ENCODE data around the gene EGFR. TPM values are rescaled to one million over a fixed set of nuclear protein-coding genes. Genes with fewer than 3 reads are reported as not detected.

Gene EGFR
- total and polyA plus RNA-seq, 2 experiments from 2014 or later = 21.6 to 51.0 TPM

DNA sequence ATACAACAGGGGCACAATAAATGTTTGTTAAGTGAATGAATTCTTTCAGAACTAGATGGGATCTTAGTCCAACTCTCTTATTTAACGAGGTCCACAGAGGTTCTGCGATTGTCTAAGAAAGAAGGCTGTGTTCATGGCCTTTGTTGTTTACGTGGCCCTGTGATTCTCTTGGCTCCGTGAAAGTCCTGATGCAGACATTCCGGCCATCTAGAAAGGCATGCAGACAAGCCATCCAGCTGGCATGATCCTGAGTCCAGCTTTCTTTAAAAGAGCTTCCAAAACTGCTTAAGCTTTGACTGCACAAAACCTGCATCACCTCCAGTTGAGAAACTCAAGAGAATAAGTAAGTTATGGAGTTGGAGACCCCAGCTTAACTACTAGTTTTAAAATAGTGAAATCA, 26.0 kb downstream of the EGFR start:
- no peaks in the 10 kb centered on the region for H3K36me3 ChIP-seq (replicated peaks; ENCODE audit: insufficient read depth, low read depth)
- peaks cover 75% of the 10 kb centered on the region for H3K79me2 ChIP-seq
- no peak overlapping the region for H3K4me2 ChIP-seq
- H4K20me1 ChIP-seq (ENCODE audit: insufficient read depth, poor library complexity, severe bottlenecking) = no peaks in the 10 kb centered on the region
- H3K9me3 ChIP-seq (ENCODE audit: low read depth) = no peaks in the 10 kb centered on the region
- H3K4me1 ChIP-seq (ENCODE audit: insufficient read depth) = peaks cover 51% of the 10 kb centered on the region
- H2AFZ ChIP-seq = no peak overlapping the region
- DNase-seq (ENCODE audit: low spot score) = no peak
- H3K4me3 ChIP-seq = no peak overlapping the region
- H3K27me3 ChIP-seq = no peaks in the 10 kb centered on the region
- H3K27ac ChIP-seq = peak overlapping the region; percentile 2
- no peak for TF ChIP-seq EZH2 (IDR thresholded peaks at IDR 0.05; ENCODE audit: borderline replicate concordance)
- whole genome bisulfite sequencing (ENCODE audit: low lambda C conversion rate, missing lambda C conversion rate) = 92% methylated on average over 5 of the region's 5 CpGs
- no peaks in the 10 kb centered on the region for H3K9me2 ChIP-seq (replicated peaks; ENCODE audit: insufficient read depth)

DNA sequence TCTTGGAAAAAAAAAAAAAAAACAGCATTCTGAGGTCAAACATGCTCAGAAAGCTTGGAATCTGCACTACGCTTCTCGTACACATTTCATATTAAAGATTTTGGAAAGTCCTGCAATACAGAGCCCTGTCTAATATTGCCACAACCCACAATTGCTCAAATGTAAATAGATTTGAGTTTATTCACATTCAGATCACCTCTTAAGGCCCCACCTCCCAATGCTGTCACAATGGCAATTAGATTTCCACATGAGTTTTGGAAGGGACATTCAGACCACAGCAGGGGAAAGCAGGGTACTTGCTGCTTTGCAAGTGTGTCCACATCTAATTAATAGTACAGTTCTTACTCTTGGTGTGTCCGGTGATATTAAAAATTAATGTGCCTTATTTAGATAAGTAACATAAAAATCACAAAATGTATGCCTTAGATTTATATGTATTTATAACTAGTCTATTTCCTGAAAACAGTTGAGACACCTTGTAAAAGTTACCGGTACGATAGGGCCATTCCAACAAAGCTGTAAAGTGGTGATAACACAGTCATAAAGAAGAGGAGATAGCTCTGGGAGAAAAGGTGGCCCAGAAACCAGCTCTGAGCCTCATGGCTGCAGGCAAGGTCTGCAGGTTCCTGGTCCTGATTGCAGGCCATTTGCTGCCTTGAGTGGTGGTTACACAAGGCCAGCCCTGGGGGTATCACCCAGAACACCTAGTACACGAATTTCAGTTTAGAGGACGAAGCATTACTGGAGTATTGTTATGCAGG, 27.9 kb downstream of the EGFR start:
- Histone ChIP-seq H3K79me2 (peaks cover 82% of the 10 kb centered on the region), H3K9me3 (ENCODE audit: low read depth) (no peaks in the 10 kb centered on the region), H3K9me2 (replicated peaks; ENCODE audit: insufficient read depth) (no peaks in the 10 kb centered on the region), H2AFZ (no peak overlapping the region), H3K4me2 (peak overlapping the region; percentile 46), H3K4me3 (no peak overlapping the region), H3K27ac (peak overlapping the region; percentile 82), H4K20me1 (ENCODE audit: insufficient read depth, poor library complexity, severe bottlenecking) (no peaks in the 10 kb centered on the region), H3K4me1 (ENCODE audit: insufficient read depth) (peaks cover 51% of the 10 kb centered on the region), H3K36me3 (replicated peaks; ENCODE audit: insufficient read depth, low read depth) (no peaks in the 10 kb centered on the region), H3K27me3 (no peaks in the 10 kb centered on the region)
- WGBS (ENCODE audit: low lambda C conversion rate, missing lambda C conversion rate) = 57% methylated on average over 7 of the region's 7 CpGs
- peak; percentile 63 for DNase-seq (ENCODE audit: low spot score)
- TF ChIP-seq, protein P1, sequence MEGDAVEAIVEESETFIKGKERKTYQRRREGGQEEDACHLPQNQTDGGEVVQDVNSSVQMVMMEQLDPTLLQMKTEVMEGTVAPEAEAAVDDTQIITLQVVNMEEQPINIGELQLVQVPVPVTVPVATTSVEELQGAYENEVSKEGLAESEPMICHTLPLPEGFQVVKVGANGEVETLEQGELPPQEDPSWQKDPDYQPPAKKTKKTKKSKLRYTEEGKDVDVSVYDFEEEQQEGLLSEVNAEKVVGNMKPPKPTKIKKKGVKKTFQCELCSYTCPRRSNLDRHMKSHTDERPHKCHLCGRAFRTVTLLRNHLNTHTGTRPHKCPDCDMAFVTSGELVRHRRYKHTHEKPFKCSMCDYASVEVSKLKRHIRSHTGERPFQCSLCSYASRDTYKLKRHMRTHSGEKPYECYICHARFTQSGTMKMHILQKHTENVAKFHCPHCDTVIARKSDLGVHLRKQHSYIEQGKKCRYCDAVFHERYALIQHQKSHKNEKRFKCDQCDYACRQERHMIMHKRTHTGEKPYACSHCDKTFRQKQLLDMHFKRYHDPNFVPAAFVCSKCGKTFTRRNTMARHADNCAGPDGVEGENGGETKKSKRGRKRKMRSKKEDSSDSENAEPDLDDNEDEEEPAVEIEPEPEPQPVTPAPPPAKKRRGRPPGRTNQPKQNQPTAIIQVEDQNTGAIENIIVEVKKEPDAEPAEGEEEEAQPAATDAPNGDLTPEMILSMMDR (IDR thresholded peaks at IDR 0.05; ENCODE audit: poor library complexity) = no peak
- TF ChIP-seq EZH2 (IDR thresholded peaks at IDR 0.05; ENCODE audit: borderline replicate concordance) (no peak), EZH2phosphoT487 (IDR thresholded peaks at IDR 0.05; ENCODE audit: low read depth, severe bottlenecking, unreplicated experiment) (no peak)

DNA sequence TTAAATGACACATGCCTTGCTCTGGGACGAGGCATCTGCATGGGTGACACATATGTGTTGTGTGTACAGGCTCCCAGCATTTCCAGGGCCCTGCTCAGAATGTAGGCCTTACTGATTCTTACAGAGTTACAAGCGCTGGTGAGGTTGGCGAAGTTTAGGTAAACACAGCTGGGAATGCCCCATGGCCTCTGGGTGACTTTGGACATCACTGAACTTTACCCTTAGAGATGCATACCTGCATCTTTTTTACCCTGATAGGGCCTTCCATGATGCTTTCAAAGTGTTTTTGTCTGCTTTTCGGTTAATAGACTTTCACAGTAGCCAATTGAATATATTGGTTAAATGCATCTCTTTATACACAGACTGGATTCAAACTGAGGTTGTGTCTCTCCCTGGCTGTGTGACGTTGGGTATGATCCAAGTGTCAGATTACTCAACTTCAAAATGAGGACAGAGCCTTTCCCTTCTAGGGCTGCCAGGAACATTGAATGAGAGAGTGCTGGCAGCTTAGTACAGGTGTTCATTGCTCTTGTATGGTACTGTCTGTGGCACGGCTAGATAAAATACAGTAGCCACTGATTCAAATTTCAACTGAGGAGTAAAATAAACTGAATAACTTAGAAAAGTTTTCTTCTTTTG, 29.5 kb downstream of the EGFR start:
- H3K36me3 ChIP-seq (replicated peaks; ENCODE audit: insufficient read depth, low read depth) = no peaks in the 10 kb centered on the region
- no peaks in the 10 kb centered on the region for H3K27me3 ChIP-seq
- TF ChIP-seq, protein P1 (IDR thresholded peaks at IDR 0.05; ENCODE audit: poor library complexity) = no peak
- WGBS (ENCODE audit: low lambda C conversion rate, missing lambda C conversion rate) = 66% methylated on average over 6 of the region's 6 CpGs
- no peak overlapping the region for H3K4me2 ChIP-seq
- H3K4me3 ChIP-seq = no peak overlapping the region
- H3K27ac ChIP-seq = peak overlapping the region; percentile 23
- DNase-seq (ENCODE audit: low spot score) = peak; percentile 44
- peaks cover 51% of the 10 kb centered on the region for H3K4me1 ChIP-seq (ENCODE audit: insufficient read depth)
- H3K9me3 ChIP-seq (ENCODE audit: low read depth) = no peaks in the 10 kb centered on the region
- no peak overlapping the region for H2AFZ ChIP-seq
- no peaks in the 10 kb centered on the region for H4K20me1 ChIP-seq (ENCODE audit: insufficient read depth, poor library complexity, severe bottlenecking)
- H3K79me2 ChIP-seq = peaks cover 82% of the 10 kb centered on the region
- H3K9me2 ChIP-seq (replicated peaks; ENCODE audit: insufficient read depth) = no peaks in the 10 kb centered on the region

DNA sequence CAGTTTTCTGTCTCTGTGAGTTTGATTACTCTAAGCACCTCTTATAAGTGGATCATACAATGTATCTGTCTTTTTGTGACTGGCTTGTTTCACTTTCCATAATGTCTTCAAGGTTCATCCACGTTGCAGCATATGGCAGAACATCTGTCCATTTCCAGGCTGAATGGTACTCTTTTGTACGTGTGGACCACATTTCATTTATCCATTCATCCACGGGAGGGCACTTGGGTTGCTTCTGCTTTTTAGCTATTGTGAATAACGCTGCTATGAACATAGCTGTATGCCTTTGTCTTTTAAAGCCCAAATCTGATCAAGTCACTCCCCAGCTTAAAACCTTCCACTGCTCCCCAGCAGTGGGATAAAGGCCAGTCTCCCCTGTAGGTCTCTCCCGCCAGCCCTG, 31.5 kb downstream of the EGFR start:
- Histone ChIP-seq H3K9me2 (replicated peaks; ENCODE audit: insufficient read depth) (no peaks in the 10 kb centered on the region), H3K4me1 (ENCODE audit: insufficient read depth) (peaks cover 37% of the 10 kb centered on the region), H2AFZ (no peak overlapping the region), H3K36me3 (replicated peaks; ENCODE audit: insufficient read depth, low read depth) (no peaks in the 10 kb centered on the region), H3K27ac (no peak overlapping the region), H3K4me2 (no peak overlapping the region), H4K20me1 (ENCODE audit: insufficient read depth, poor library complexity, severe bottlenecking) (no peaks in the 10 kb centered on the region), H3K4me3 (no peak overlapping the region), H3K9me3 (ENCODE audit: low read depth) (no peaks in the 10 kb centered on the region), H3K27me3 (no peaks in the 10 kb centered on the region), H3K79me2 (peaks cover 84% of the 10 kb centered on the region)
- TF ChIP-seq EZH2phosphoT487 (IDR thresholded peaks at IDR 0.05; ENCODE audit: low read depth, severe bottlenecking, unreplicated experiment) (no peak), EZH2 (IDR thresholded peaks at IDR 0.05; ENCODE audit: borderline replicate concordance) (no peak)
- TF ChIP-seq, protein P1 (IDR thresholded peaks at IDR 0.05; ENCODE audit: poor library complexity) = no peak
- WGBS (ENCODE audit: low lambda C conversion rate, missing lambda C conversion rate) = 89% methylated on average over 5 of the region's 5 CpGs
- DNase-seq (ENCODE audit: low spot score) = no peak

Measured in hepatocyte (in vitro differentiated cells).